ENCODE results near the gene NGFR. TPM values are rescaled to one million over a fixed set of nuclear protein-coding genes. Genes with fewer than 3 reads are reported as not detected.

Gene NGFR
- polyA plus RNA-seq, 1 donor from 2014 or later: not detected

DNA sequence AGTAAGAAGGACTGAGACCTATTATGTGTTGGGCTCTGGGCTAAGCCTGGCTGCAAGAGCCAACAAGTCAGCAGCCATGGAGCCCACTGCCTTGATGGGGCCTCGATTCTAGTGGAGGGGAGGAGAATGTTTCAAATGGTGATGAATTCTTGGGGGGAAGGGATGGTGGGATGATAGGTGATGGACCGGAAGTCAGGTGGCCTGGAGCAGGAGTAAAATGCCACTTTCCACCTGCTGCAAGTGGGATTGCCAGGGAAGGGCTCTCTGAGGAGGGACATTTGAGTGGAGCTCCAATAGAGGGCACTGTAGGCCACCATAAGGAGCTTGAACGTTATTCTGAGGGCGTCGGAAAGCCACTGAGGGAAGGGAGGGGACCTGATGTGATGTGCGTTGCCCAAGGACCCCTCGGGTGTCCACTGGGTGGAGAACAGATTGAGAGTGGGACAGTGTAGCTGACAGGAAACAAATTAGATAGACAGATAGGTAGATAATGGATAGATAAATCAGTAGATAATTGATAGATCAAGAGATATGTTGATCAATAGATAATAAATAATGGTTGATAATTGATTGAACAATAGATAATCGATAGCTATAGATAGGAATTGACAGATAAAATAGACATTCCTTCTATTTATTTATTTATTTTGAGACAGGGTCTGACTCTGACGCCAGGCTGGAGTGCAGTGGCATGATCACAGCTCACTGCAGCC is 62.4 kb downstream of the NGFR start:
- H3K36me3 Mint-ChIP-seq: no peaks in the 10 kb centered on the region
- H3K9me3 Mint-ChIP-seq: no peaks in the 10 kb centered on the region
- peaks cover 10% of the 10 kb centered on the region for H3K27me3 Mint-ChIP-seq
- H3K4me1 Mint-ChIP-seq: peaks cover 0 to 8% (median 0%) of the 10 kb centered on the region in 3 donors
- no peak overlapping the region for H3K27ac Mint-ChIP-seq
- no peak overlapping the region for H3K4me3 Mint-ChIP-seq

Other genes with a start within 250 kb of the NGFR start
- 29.3 TPM for gene ZNF652, start 133.0 kb upstream of the NGFR start, polyA plus RNA-seq
- 132 TPM for gene PHB1, start 80.4 kb upstream of the NGFR start, polyA plus RNA-seq
- not detected for gene NXPH3, start 80.6 kb downstream of the NGFR start, polyA plus RNA-seq
- gene SPOP, start 182.8 kb downstream of the NGFR start, polyA plus RNA-seq: 90.5 TPM
- 27.7 TPM for gene SLC35B1, start 212.7 kb downstream of the NGFR start, polyA plus RNA-seq

All from IgD-negative memory B cell (primary cell).